ENCODE results near the gene HSPA14. TPM values are rescaled to one million over a fixed set of nuclear protein-coding genes. Genes with fewer than 3 reads are reported as not detected.

Gene HSPA14
- total RNA-seq, 4 donors from 2014 or later: 7.8 to 11.3 (median 10.5) TPM

GRCh38 chr10:14878266-14879123 is 40.4 kb downstream of the HSPA14 start, which contains the start of gene SUV39H2:
Gene SUV39H2 (plus strand): TSS chr10:14878866. CDS start chr10:14878889, 23 bp downstream.
- no peaks in the 10 kb centered on the region for H3K9me3 ChIP-seq
- no peaks in the 10 kb centered on the region for H3K27me3 ChIP-seq
- H3K36me3 ChIP-seq: no peaks in the 10 kb centered on the region
- TF ChIP-seq EP300 (IDR thresholded peaks at IDR 0.05): peak in 1 of 2 donors; percentile 95
- peak; percentile 38 to 84 for TF ChIP-seq POLR2A (IDR thresholded peaks at IDR 0.05)
- TF ChIP-seq, protein P1, sequence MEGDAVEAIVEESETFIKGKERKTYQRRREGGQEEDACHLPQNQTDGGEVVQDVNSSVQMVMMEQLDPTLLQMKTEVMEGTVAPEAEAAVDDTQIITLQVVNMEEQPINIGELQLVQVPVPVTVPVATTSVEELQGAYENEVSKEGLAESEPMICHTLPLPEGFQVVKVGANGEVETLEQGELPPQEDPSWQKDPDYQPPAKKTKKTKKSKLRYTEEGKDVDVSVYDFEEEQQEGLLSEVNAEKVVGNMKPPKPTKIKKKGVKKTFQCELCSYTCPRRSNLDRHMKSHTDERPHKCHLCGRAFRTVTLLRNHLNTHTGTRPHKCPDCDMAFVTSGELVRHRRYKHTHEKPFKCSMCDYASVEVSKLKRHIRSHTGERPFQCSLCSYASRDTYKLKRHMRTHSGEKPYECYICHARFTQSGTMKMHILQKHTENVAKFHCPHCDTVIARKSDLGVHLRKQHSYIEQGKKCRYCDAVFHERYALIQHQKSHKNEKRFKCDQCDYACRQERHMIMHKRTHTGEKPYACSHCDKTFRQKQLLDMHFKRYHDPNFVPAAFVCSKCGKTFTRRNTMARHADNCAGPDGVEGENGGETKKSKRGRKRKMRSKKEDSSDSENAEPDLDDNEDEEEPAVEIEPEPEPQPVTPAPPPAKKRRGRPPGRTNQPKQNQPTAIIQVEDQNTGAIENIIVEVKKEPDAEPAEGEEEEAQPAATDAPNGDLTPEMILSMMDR (IDR thresholded peaks at IDR 0.05): peak in 3 of 5 experiments; percentile 9 to 53 (median 32)
- WGBS, 2 donors: 0 to 1% methylated on average over 43 to 48 of the region's 102 CpGs
- H3K27ac ChIP-seq: peak within 1 kb of the TSS; percentile 93 to 98 (median 95)
- peak within 1 kb of the TSS; percentile 62 to 98 (median 86) for H3K4me3 ChIP-seq
- H3K4me1 ChIP-seq: peaks cover 0 to 28% (median 5%) of the 10 kb centered on the region in 4 donors
- peak; percentile 89 to 91 for DNase-seq (ENCODE audit: low spot score in 2 of 2)

DNA sequence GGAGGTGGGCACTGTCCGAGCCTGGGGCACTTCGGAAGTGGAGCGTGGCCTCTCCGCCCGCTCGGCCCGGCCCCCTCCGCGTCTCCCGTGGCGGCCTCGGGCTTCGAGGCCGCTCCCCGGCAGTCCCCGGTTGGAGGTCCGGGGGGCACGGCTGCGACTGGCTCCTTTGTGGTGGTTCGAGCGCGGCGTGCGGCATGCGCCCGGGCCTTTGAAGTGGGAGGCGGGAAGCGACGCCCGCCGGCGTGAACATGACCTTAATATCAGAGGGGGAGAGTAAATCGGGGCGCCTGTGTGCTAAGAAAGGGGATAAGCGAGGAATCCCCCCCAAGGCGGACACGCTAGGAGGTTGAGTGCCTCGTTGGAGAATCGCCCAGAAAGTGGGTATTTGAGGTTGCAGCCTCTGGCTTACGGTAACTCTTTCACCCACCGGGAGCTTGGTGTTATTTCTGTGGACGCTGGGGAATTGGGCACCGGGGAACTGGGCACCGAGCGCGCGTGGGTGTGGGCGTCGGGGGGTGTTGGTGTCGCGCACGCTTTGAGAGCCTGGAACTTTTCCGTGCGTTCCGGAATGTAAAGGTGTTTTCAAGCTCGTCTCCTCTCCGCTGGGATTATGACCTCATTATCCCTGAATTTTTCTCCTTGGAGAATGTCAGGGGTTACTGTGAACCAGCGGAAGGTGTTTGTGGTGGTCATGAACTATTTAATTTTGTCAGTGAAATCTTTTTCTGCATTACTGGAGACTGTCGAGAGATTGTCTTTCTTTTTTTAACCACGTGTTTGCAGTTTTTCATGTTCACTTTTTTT is 41.2 kb downstream of the HSPA14 start:
- peak in 1 of 2 donors; percentile 12 for DNase-seq (ENCODE audit: low spot score in 2 of 2)
- H3K4me3 ChIP-seq: peak overlapping the region; percentile 62 to 98 (median 83)
- H3K9me3 ChIP-seq: no peaks in the 10 kb centered on the region
- peaks cover 0 to 28% (median 5%) of the 10 kb centered on the region in 4 donors for H3K4me1 ChIP-seq
- 0 to 1% methylated on average over 34 to 41 of the region's 60 CpGs for WGBS, 2 donors
- H3K27ac ChIP-seq: peak overlapping the region; percentile 38 to 98 (median 94)
- no peaks in the 10 kb centered on the region for H3K36me3 ChIP-seq
- H3K27me3 ChIP-seq: no peaks in the 10 kb centered on the region
- TF ChIP-seq, protein P1 (IDR thresholded peaks at IDR 0.05): no peak
- TF ChIP-seq POLR2A (IDR thresholded peaks at IDR 0.05) (no peak), EP300 (IDR thresholded peaks at IDR 0.05) (no peak)

- 4% methylated on average over 5 of the region's 5 CpGs for WGBS, 2 donors
- H3K4me3 ChIP-seq: peak overlapping the region in 2 of 4 donors; percentile 62 to 98
Observed at GRCh38 chr10:14879928-14880193, 41.8 kb downstream of the HSPA14 start.

DNA sequence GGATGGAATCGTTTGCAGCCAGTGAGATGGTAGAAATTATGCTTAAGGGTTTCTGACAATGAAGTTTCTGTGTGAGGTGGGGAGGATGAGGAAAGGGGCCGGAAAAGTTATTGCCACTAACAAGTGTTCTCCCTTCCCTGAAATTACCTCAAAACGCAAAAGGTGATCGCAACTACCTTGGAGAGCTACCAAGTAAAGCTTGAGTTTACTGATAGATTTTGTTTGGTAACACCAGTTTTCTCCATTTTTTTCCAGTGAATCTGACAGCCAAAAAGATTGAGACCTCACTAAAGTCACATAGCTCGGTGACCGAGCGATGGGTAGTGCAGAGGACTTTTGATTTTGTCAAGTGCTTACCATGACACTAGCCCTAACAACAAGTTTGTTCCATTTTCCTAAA is 42.1 kb downstream of the HSPA14 start:
- TF ChIP-seq, protein P1 (IDR thresholded peaks at IDR 0.05): no peak
- TF ChIP-seq POLR2A (IDR thresholded peaks at IDR 0.05) (no peak), EP300 (IDR thresholded peaks at IDR 0.05) (no peak)
- Histone ChIP-seq H3K36me3 (no peaks in the 10 kb centered on the region), H3K27me3 (no peaks in the 10 kb centered on the region), H3K9me3 (no peaks in the 10 kb centered on the region), H3K4me3 (no peak overlapping the region), H3K4me1 (peaks cover 0 to 28% (median 5%) of the 10 kb centered on the region in 4 donors), H3K27ac (no peak overlapping the region)
- DNase-seq (ENCODE audit: low spot score in 2 of 2): no peak
- WGBS, 2 donors: 53 to 59% methylated on average over 7 of the region's 7 CpGs

More at GRCh38 chr10:14879928-14880193, 41.8 kb downstream of the HSPA14 start:
- Histone ChIP-seq H3K36me3 (no peaks in the 10 kb centered on the region), H3K27ac (no peak overlapping the region), H3K9me3 (no peaks in the 10 kb centered on the region), H3K4me1 (peaks cover 0 to 28% (median 5%) of the 10 kb centered on the region in 4 donors), H3K27me3 (no peaks in the 10 kb centered on the region)
- TF ChIP-seq EP300 (IDR thresholded peaks at IDR 0.05) (no peak), POLR2A (IDR thresholded peaks at IDR 0.05) (no peak)
- no peak for DNase-seq (ENCODE audit: low spot score in 2 of 2)

DNA sequence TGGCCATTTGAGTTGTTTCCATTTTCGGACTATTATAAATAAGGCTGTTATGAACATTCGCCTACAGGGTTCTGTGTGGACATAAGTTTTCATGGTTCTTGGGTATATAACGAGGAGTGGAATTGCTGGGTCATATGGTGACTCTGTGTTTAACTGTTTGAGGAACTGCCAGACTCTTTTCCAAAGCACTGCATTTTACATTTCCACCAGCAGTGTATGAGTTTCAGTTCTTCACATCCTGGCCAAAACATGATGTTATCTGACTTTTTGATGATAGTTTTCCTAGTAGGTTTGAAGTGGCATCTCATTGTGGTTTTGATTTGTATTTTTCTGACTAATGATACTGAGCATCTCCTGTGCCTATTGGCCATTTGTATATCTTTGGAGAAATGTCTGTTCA is 46.0 kb downstream of the HSPA14 start:
- no peak for DNase-seq (ENCODE audit: low spot score in 2 of 2)
- Histone ChIP-seq H3K4me3 (no peak overlapping the region), H3K9me3 (no peaks in the 10 kb centered on the region), H3K27me3 (no peaks in the 10 kb centered on the region), H3K27ac (no peak overlapping the region), H3K36me3 (no peaks in the 10 kb centered on the region), H3K4me1 (peaks cover 0 to 11% (median 3%) of the 10 kb centered on the region in 4 donors)
- WGBS, 2 donors: 81 to 86% methylated on average over 3 of the region's 3 CpGs
- TF ChIP-seq EP300 (IDR thresholded peaks at IDR 0.05) (no peak), POLR2A (IDR thresholded peaks at IDR 0.05) (no peak)
- TF ChIP-seq, protein P1 (IDR thresholded peaks at IDR 0.05): no peak
